HUES48 (cell line): ENCODE measurements around the gene B4GALT2.
A peak's percentile ranks its signal among the peaks of the same experiment; 100 is the strongest.

ENCODE experiments used
- H3K27ac ChIP-seq: one replicate; pipeline ENCODE4 v1.7.0; 2013; ENCODE audit warnings: low read depth, low read length, inconsistent platforms
- H3K27me3 ChIP-seq: 2 replicates; pipeline ENCODE4 v1.6.1; 2013; ENCODE audit warnings: mild to moderate bottlenecking, low read length; ENCODE audit not compliant: control insufficient read depth, insufficient read depth
- H3K36me3 ChIP-seq: 2 replicates; pipeline ENCODE4 v1.6.1; 2013; ENCODE audit warnings: low read length; ENCODE audit not compliant: control insufficient read depth, insufficient read depth
- H3K4me1 ChIP-seq: 2 replicates; pipeline ENCODE4 v1.6.1; 2013; ENCODE audit warnings: mild to moderate bottlenecking, low read length; ENCODE audit not compliant: control insufficient read depth, insufficient read depth
- H3K4me3 ChIP-seq: 2 replicates; pipeline ENCODE4 v1.5.1; 2013; ENCODE audit warnings: mild to moderate bottlenecking, low read depth, low read length
- H3K9ac ChIP-seq: 2 replicates; pipeline ENCODE4 v1.6.1; 2013; ENCODE audit warnings: mild to moderate bottlenecking, low read depth, low read length, moderate library complexity
- H3K9me3 ChIP-seq: 2 replicates; pipeline ENCODE4 v1.6.1; 2013; ENCODE audit warnings: low read length; ENCODE audit not compliant: control insufficient read depth, insufficient read depth

Gene B4GALT2

GRCh38 chr1:43990271-43991199 is 11.5 kb downstream of the B4GALT2 start:
- H3K27me3 ChIP-seq: peaks cover 3% of the 10 kb centered on the region; the same call in 1 of the 2 replicates
- peak overlapping the region; percentile 47 for H3K27ac ChIP-seq
- H3K9ac ChIP-seq: no peak overlapping the region
- H3K9me3 ChIP-seq: no peaks in the 10 kb centered on the region
- peaks cover 17% of the 10 kb centered on the region for H3K36me3 ChIP-seq
- peak overlapping the region; percentile 84 for H3K4me3 ChIP-seq
- H3K4me1 ChIP-seq: peaks cover 10% of the 10 kb centered on the region; the same call in 1 of the 2 replicates

- H3K27me3 ChIP-seq: peaks cover 3% of the 10 kb centered on the region; the same call in 1 of the 2 replicates
- H3K36me3 ChIP-seq: peaks cover 11% of the 10 kb centered on the region; the same call in 1 of the 2 replicates
- H3K9me3 ChIP-seq: no peaks in the 10 kb centered on the region
- peak overlapping the region; percentile 84 for H3K4me3 ChIP-seq
- H3K9ac ChIP-seq: 0 out of 2 replicates have a peak overlapping the region, but pooled peaks have one; percentile 2
- peaks cover 10% of the 10 kb centered on the region; the same call in 1 of the 2 replicates for H3K4me1 ChIP-seq
- H3K27ac ChIP-seq: peak overlapping the region; percentile 47
These were observed 12.1 kb downstream of the B4GALT2 start for GRCh38 chr1:43991200-43991475.

- Histone ChIP-seq H3K4me1 (peaks cover 10% of the 10 kb centered on the region; the same call in 1 of the 2 replicates), H3K27me3 (peaks cover 3% of the 10 kb centered on the region; the same call in 1 of the 2 replicates), H3K36me3 (peaks cover 6% of the 10 kb centered on the region; the same call in 1 of the 2 replicates), H3K27ac (peak within 1 kb of the TSS; percentile 47), H3K4me3 (peak within 1 kb of the TSS; percentile 84), H3K9ac (peak within 1 kb of the TSS; percentile 27), H3K9me3 (no peaks in the 10 kb centered on the region)
These were observed 12.6 kb downstream of the B4GALT2 start, which contains the start of gene CCDC24 for GRCh38 chr1:43991476-43992231. Gene CCDC24, plus strand, starts transcription at chr1:43991599. Its CDS starts 280 bp downstream, at chr1:43991879.

GRCh38 chr1:43992232-43992995 is 13.4 kb downstream of the B4GALT2 start:
- H3K4me1 ChIP-seq: peaks cover 10% of the 10 kb centered on the region; the same call in 1 of the 2 replicates
- peaks cover 3% of the 10 kb centered on the region; the same call in 1 of the 2 replicates for H3K27me3 ChIP-seq
- H3K36me3 ChIP-seq: 0 out of 2 replicates have a peak, but pooled peaks cover 3% of the 10 kb centered on the region
- peak overlapping the region; percentile 84 for H3K4me3 ChIP-seq
- H3K9me3 ChIP-seq: no peaks in the 10 kb centered on the region
- H3K27ac ChIP-seq: no peak overlapping the region
- H3K9ac ChIP-seq: peak overlapping the region; percentile 0; the same call in 1 of the 2 replicates

- Histone ChIP-seq H3K9ac (no peak overlapping the region), H3K9me3 (no peaks in the 10 kb centered on the region)
These were observed 14.3 kb downstream of the B4GALT2 start for GRCh38 chr1:43993206-43993914.

GRCh38 chr1:43994071-43994470 is 15.1 kb downstream of the B4GALT2 start:
- no peak overlapping the region for H3K4me3 ChIP-seq
- peaks cover 7% of the 10 kb centered on the region; the same call in 1 of the 2 replicates for H3K36me3 ChIP-seq
- H3K27me3 ChIP-seq: peaks cover 3% of the 10 kb centered on the region; the same call in 1 of the 2 replicates
- H3K9ac ChIP-seq: no peak overlapping the region
- H3K4me1 ChIP-seq: peaks cover 10% of the 10 kb centered on the region; the same call in 1 of the 2 replicates
- H3K27ac ChIP-seq: no peak overlapping the region
- H3K9me3 ChIP-seq: no peaks in the 10 kb centered on the region

More at GRCh38 chr1:43993206-43993914, 14.3 kb downstream of the B4GALT2 start:
- peaks cover 5% of the 10 kb centered on the region; the same call in 1 of the 2 replicates for H3K36me3 ChIP-seq
- no peak overlapping the region for H3K4me3 ChIP-seq
- H3K27ac ChIP-seq: no peak overlapping the region
- peaks cover 3% of the 10 kb centered on the region; the same call in 1 of the 2 replicates for H3K27me3 ChIP-seq
- peaks cover 10% of the 10 kb centered on the region; the same call in 1 of the 2 replicates for H3K4me1 ChIP-seq

GRCh38 chr1:43994794-43995790 is 16.1 kb downstream of the B4GALT2 start:
- Histone ChIP-seq H3K27ac (no peak overlapping the region), H3K4me3 (no peak overlapping the region), H3K36me3 (peaks cover 8% of the 10 kb centered on the region; the same call in 1 of the 2 replicates), H3K4me1 (peaks cover 10% of the 10 kb centered on the region; the same call in 1 of the 2 replicates), H3K9me3 (no peaks in the 10 kb centered on the region), H3K9ac (no peak overlapping the region), H3K27me3 (peaks cover 3% of the 10 kb centered on the region; the same call in 1 of the 2 replicates)

GRCh38 chr1:43995984-43996732 is 17.1 kb downstream of the B4GALT2 start:
- H3K36me3 ChIP-seq: peaks cover 19% of the 10 kb centered on the region
- 0 out of 2 replicates have a peak, but pooled peaks cover 5% of the 10 kb centered on the region for H3K4me1 ChIP-seq
- no peak overlapping the region for H3K27ac ChIP-seq
- H3K9ac ChIP-seq: no peak overlapping the region
- H3K4me3 ChIP-seq: no peak overlapping the region
- H3K27me3 ChIP-seq: peaks cover 3% of the 10 kb centered on the region; the same call in 1 of the 2 replicates
- no peaks in the 10 kb centered on the region for H3K9me3 ChIP-seq
